ENCODE results near the gene PNMT. TPM values are rescaled to one million over a fixed set of nuclear protein-coding genes. Genes with fewer than 3 reads are reported as not detected.
A peak's percentile ranks its signal among the peaks of the same experiment; 100 is the strongest.

The PNMT gene
- polyA plus RNA-seq, 1 of the 3 experiments (the other 2 are of a cell fraction) = 0.07 TPM

DNA sequence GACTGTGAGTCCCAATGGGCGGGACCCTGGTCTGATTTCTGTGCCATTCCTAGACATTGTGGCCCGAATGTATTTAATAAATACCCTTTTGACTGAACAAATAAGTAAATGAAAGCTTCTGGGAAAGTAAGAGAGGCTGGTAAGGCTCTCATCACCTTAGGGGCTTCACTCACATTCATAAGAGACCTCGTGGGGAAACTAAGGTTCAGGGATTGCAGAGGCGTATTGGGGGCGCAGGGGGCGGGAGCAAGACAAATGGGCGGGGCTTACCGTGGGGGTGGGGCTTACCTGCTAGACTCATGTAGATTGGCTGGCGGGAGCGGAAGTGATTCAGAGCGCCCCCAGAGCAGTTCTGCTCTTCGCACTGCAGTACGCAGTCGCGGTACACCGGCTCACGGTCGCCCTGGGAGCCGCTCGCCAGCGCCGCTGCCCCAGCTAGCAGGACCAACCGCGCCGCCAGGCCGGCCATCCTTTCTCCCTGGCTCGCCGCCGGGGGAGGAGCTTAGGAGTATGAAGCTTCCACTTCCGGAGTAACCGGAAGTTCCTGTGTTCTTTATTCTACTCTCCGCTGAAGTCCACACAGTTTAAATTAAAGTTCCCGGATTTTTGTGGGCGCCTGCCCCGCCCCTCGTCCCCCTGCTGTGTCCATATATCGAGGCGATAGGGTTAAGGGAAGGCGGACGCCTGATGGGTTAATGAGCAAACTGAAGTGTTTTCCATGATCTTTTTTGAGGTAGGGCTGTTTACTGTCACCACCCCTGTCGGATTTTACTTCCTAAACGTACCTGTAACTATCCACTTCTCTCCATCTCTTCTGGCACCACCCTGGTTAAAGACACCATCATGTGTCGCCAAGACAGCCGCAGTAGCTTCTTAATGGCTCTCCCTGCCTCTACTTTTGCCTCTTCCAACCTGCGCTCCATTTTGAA is 19.6 kb downstream of the PNMT start, which contains the start of gene PGAP3 (continued):
- TF ChIP-seq EZH2phosphoT487 (IDR thresholded peaks at IDR 0.05; ENCODE audit: borderline replicate concordance, low read depth) (no peak), USF1 (IDR thresholded peaks at IDR 0.05; ENCODE audit: borderline replicate concordance, low read depth) (no peak), FOXJ3 (CRISPR knock-in tag; IDR thresholded peaks at IDR 0.05) (no peak), USF2 (IDR thresholded peaks at IDR 0.05; ENCODE audit: borderline replicate concordance, low read depth, low read length) (no peak), MAX (IDR thresholded peaks at IDR 0.05; ENCODE audit: low read depth) (peak; percentile 26; the same call in 1 of the 2 replicates), NFIC (IDR thresholded peaks at IDR 0.05; ENCODE audit: borderline replicate concordance) (no peak; the same call in 1 of the 2 replicates), MEF2A (IDR thresholded peaks at IDR 0.05; ENCODE audit: borderline replicate concordance, low read depth) (no peak), TCF12 (IDR thresholded peaks at IDR 0.05) (0 out of 2 replicates have a peak, but pooled peaks have one; percentile 4), CHD2 (IDR thresholded peaks at IDR 0.05; ENCODE audit: low read length, partially characterized antibody) (peak; percentile 73), YY1 (IDR thresholded peaks at IDR 0.05; ENCODE audit: low read depth) (peak; percentile 65; the same call in 1 of the 2 replicates), RFX5 (IDR thresholded peaks at IDR 0.05; ENCODE audit: low read length) (no peak), SMC3 (IDR thresholded peaks at IDR 0.05; ENCODE audit: low read depth, low read length) (no peak), TAF1 (IDR thresholded peaks at IDR 0.05; ENCODE audit: borderline replicate concordance, low read depth, low read length) (peak; percentile 68), SIN3A (IDR thresholded peaks at IDR 0.05; ENCODE audit: borderline replicate concordance, low read depth, low read length) (peak; percentile 34; the same call in 1 of the 2 replicates), REST (IDR thresholded peaks at IDR 0.05; ENCODE audit: low read depth, low read length) (0 out of 2 replicates have a peak, but pooled peaks have one; percentile 5), JUND (IDR thresholded peaks at IDR 0.05) (no peak), TEAD4 (IDR thresholded peaks at IDR 0.05; ENCODE audit: borderline replicate concordance, insufficient read depth) (no peak), ELF1 (IDR thresholded peaks at IDR 0.05) (peak; percentile 89)
- TF ChIP-seq, protein P1, sequence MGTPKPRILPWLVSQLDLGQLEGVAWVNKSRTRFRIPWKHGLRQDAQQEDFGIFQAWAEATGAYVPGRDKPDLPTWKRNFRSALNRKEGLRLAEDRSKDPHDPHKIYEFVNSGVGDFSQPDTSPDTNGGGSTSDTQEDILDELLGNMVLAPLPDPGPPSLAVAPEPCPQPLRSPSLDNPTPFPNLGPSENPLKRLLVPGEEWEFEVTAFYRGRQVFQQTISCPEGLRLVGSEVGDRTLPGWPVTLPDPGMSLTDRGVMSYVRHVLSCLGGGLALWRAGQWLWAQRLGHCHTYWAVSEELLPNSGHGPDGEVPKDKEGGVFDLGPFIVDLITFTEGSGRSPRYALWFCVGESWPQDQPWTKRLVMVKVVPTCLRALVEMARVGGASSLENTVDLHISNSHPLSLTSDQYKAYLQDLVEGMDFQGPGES (IDR thresholded peaks at IDR 0.05; ENCODE audit: low read depth, low read length) = no peak
